CD14-positive monocyte (primary cell): ENCODE measurements around the gene AVL9. TPM values are rescaled to one million over a fixed set of nuclear protein-coding genes. Genes with fewer than 3 reads are reported as not detected.

Source experiments
- DNase-seq, 3 donors: peaks; one replicate each; pipeline ENCODE4 v3.0.0-alpha.2; 2011 to 2022
- H2AFZ ChIP-seq: 2 replicates; pipeline ENCODE4 v1.6.0; 2012; ENCODE audit warnings: mild to moderate bottlenecking, low read depth, low read length, inconsistent platforms; ENCODE audit not compliant: insufficient read depth, poor library complexity, severe bottlenecking
- H3K27ac ChIP-seq, 2 donors: 1 replicate in 1 of 2; 2 replicates in 1 of 2; pipeline ENCODE4 v1.5.1; 2012 to 2013; ENCODE audit warnings: low read length in 2 of 2, control low read depth in 1 of 2, inconsistent platforms in 1 of 2, low read depth in 1 of 2, mild to moderate bottlenecking in 1 of 2
- H3K27me3 ChIP-seq, 2 donors: one replicate each; pipeline versions ENCODE4 v1.6.0 to v1.6.1; 2011 to 2013; ENCODE audit warnings: low read length in 2 of 2; ENCODE audit not compliant: control insufficient read depth in 2 of 2, insufficient read depth in 2 of 2
- H3K36me3 ChIP-seq, 2 donors: replicated peaks in 1 of 2; 1 replicate in 1 of 2; 2 replicates in 1 of 2; pipeline versions ENCODE4 v1.5.1 to v1.6.1; 2012 to 2013; ENCODE audit warnings: low read length in 2 of 2, control low read depth in 1 of 2, inconsistent platforms in 1 of 2, mild to moderate bottlenecking in 1 of 2; ENCODE audit not compliant: insufficient read depth in 2 of 2, control insufficient read depth in 1 of 2
- H3K4me1 ChIP-seq, 2 donors: 1 replicate in 1 of 2; 2 replicates in 1 of 2; pipeline versions ENCODE4 v1.5.1 to v1.6.1; 2012 to 2013; ENCODE audit warnings: low read length in 2 of 2, control low read depth in 1 of 2, inconsistent platforms in 1 of 2, mild to moderate bottlenecking in 1 of 2, moderate library complexity in 1 of 2; ENCODE audit not compliant: insufficient read depth in 2 of 2, control insufficient read depth in 1 of 2
- H3K4me2 ChIP-seq: replicated peaks from 2 replicates; pipeline ENCODE3; 2012; ENCODE audit warnings: low read length, moderate library complexity, mild to moderate bottlenecking; ENCODE audit not compliant: poor library complexity, severe bottlenecking; ENCODE audit errors: extremely low read depth
- H3K4me3 ChIP-seq, 3 experiments: fragments of 200-600 bp in 1 of 3; sonication (generic) in 1 of 3; replicated peaks in 1 of 3; 1 replicate in 2 of 3; 2 replicates in 1 of 3; pipeline ENCODE4 v1.5.1; 2011 to 2013; ENCODE audit warnings: low read length in 3 of 3, mild to moderate bottlenecking in 3 of 3, control low read depth in 2 of 3, low read depth in 2 of 3, inconsistent platforms in 1 of 3, moderate library complexity in 1 of 3
- H3K79me2 ChIP-seq: 2 replicates; pipeline ENCODE4 v1.6.0; 2012; ENCODE audit warnings: mild to moderate bottlenecking, control low read depth, inconsistent platforms, low read length, moderate library complexity; ENCODE audit not compliant: insufficient read depth
- H3K9ac ChIP-seq: 2 replicates; pipeline ENCODE4 v1.6.0; 2017; ENCODE audit warnings: low read length, mild to moderate bottlenecking; ENCODE audit not compliant: insufficient read depth, poor library complexity, severe bottlenecking
- H3K9me3 ChIP-seq, 2 donors: replicated peaks in 1 of 2; 1 replicate in 1 of 2; 2 replicates in 1 of 2; pipeline versions ENCODE4 v1.5.1 to v1.6.1; 2012 to 2013; ENCODE audit warnings: low read length in 2 of 2, control low read depth in 1 of 2; ENCODE audit not compliant: control insufficient read depth in 1 of 2, insufficient read depth in 1 of 2
- H4K20me1 ChIP-seq: 2 replicates; pipeline ENCODE4 v1.6.0; 2012; ENCODE audit warnings: mild to moderate bottlenecking, low read length, control low read depth, moderate library complexity; ENCODE audit not compliant: insufficient read depth
- H3K27ac Mint-ChIP-seq, 7 donors: one replicate each; pipeline ENCODE4 v1.8.0; 2020; ENCODE audit warnings: mild to moderate bottlenecking in 7 of 7, mixed read lengths in 7 of 7, moderate library complexity in 6 of 7, inconsistent platforms in 2 of 7
- H3K27me3 Mint-ChIP-seq, 3 donors: one replicate each; pipeline ENCODE4 v1.8.0; 2021 to 2022; ENCODE audit warnings: low read depth in 3 of 3, mild to moderate bottlenecking in 3 of 3, mixed read lengths in 3 of 3, moderate library complexity in 3 of 3, inconsistent platforms in 1 of 3
- H3K36me3 Mint-ChIP-seq, 2 donors: one replicate each; pipeline ENCODE4 v1.8.0; 2020; ENCODE audit warnings: mixed read lengths in 2 of 2, inconsistent platforms in 1 of 2, mild to moderate bottlenecking in 1 of 2
- H3K4me1 Mint-ChIP-seq: one replicate; pipeline ENCODE4 v1.8.0; 2020; ENCODE audit warnings: mild to moderate bottlenecking, mixed read lengths
- H3K4me3 Mint-ChIP-seq, 2 donors: one replicate each; pipeline ENCODE4 v1.8.0; 2020; ENCODE audit warnings: mild to moderate bottlenecking in 2 of 2, mixed read lengths in 2 of 2, moderate library complexity in 1 of 2
- H3K9me3 Mint-ChIP-seq, 7 donors: one replicate each; pipeline ENCODE4 v1.8.0; 2020 to 2022; ENCODE audit warnings: mixed read lengths in 7 of 7, mild to moderate bottlenecking in 6 of 7, moderate library complexity in 6 of 7, inconsistent platforms in 2 of 7
- WGBS: methylation state at CpG from one replicate; pipeline ENCODE4 v1.1.5; 2013; ENCODE audit warnings: missing lambda C conversion rate; ENCODE audit not compliant: insufficient coverage; 5-methylcytosine and 5-hydroxymethylcytosine counted together
- intact Hi-C, 2 donors: fragments of 100-400 bp; cut with micrococcal nuclease; formaldehyde crosslinking; loops; one replicate each; pipeline versions ENCODE4 v1.15.0 to v1.15.1; 2023
- polyA plus RNA-seq, 3 donors: library from polyadenylated mRNA; depleted of rRNA in 1 of 3; unstranded in 2 of 3; stranded (reverse) in 1 of 3; fragments of 300-500 nt in 2 of 3; fragments of >200 nt in 1 of 3; fragmentation: Illumina TruSeq in 2 of 3; gene quantifications; 1 replicate in 2 of 3; 2 replicates in 1 of 3; pipeline ENCODE4 v1.2.3, GENCODE V29; 2012 to 2021
- TF ChIP-seq, protein P1 (sequence below): fragments of 200-600 bp; IDR thresholded peaks from one replicate; pipeline ENCODE4 v1.8.0; 2022; ENCODE audit warnings: antibody characterized with exemption, mild to moderate bottlenecking

Gene AVL9
- polyA plus RNA-seq, 3 donors = 16.3 to 17.1 (median 16.8) TPM

GRCh38 chr7:32479574-32480200 lies 15.6 kb upstream of the AVL9 start:
- Mint-ChIP-seq H3K4me1 (no peaks in the 10 kb centered on the region), H3K36me3 (no peaks in the 10 kb centered on the region), H3K27me3 (peaks cover 0 to 4% (median 2%) of the 10 kb centered on the region in 3 donors), H3K9me3 (no peaks in the 10 kb centered on the region), H3K27ac (no peak overlapping the region), H3K4me3 (no peak overlapping the region)
- Histone ChIP-seq H3K27me3 (no peaks in the 10 kb centered on the region), H3K79me2 (no peaks in the 10 kb centered on the region), H2AFZ (no peak overlapping the region), H3K4me2 (no peak overlapping the region), H3K4me3 (no peak overlapping the region), H3K9me3 (no peaks in the 10 kb centered on the region), H4K20me1 (no peaks in the 10 kb centered on the region), H3K27ac (no peak overlapping the region), H3K36me3 (no peaks in the 10 kb centered on the region), H3K9ac (no peak overlapping the region), H3K4me1 (no peaks in the 10 kb centered on the region)
- DNase-seq = peak in 1 of 3 donors; percentile 28
- intact Hi-C loops = loop anchor here (10.0 kb wide), 1 partner anchor 735 kb away; no protein-coding TSS in a partner anchor
- TF ChIP-seq, protein P1, sequence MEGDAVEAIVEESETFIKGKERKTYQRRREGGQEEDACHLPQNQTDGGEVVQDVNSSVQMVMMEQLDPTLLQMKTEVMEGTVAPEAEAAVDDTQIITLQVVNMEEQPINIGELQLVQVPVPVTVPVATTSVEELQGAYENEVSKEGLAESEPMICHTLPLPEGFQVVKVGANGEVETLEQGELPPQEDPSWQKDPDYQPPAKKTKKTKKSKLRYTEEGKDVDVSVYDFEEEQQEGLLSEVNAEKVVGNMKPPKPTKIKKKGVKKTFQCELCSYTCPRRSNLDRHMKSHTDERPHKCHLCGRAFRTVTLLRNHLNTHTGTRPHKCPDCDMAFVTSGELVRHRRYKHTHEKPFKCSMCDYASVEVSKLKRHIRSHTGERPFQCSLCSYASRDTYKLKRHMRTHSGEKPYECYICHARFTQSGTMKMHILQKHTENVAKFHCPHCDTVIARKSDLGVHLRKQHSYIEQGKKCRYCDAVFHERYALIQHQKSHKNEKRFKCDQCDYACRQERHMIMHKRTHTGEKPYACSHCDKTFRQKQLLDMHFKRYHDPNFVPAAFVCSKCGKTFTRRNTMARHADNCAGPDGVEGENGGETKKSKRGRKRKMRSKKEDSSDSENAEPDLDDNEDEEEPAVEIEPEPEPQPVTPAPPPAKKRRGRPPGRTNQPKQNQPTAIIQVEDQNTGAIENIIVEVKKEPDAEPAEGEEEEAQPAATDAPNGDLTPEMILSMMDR = peak; percentile 73
- no CpG with 5 or more reads among the region's 2 CpGs for WGBS

GRCh38 chr7:32481176-32481575 lies 14.1 kb upstream of the AVL9 start:
- Mint-ChIP-seq H3K9me3 (no peaks in the 10 kb centered on the region), H3K27me3 (peaks cover 0 to 4% (median 2%) of the 10 kb centered on the region in 3 donors), H3K4me3 (no peak overlapping the region), H3K4me1 (no peaks in the 10 kb centered on the region), H3K36me3 (peaks cover 9% of the 10 kb centered on the region in 2 donors), H3K27ac (no peak overlapping the region)
- intact Hi-C loops = no loop called here
- H3K4me3 ChIP-seq = no peak overlapping the region
- no peaks in the 10 kb centered on the region for H3K9me3 ChIP-seq
- H3K9ac ChIP-seq = no peak overlapping the region
- no peak overlapping the region for H3K4me2 ChIP-seq
- TF ChIP-seq, protein P1 = no peak
- WGBS = no CpG with 5 or more reads among the region's 1 CpG
- DNase-seq = no peak
- no peaks in the 10 kb centered on the region for H4K20me1 ChIP-seq
- no peak overlapping the region for H3K27ac ChIP-seq
- peaks cover under 1 to 4% of the 10 kb centered on the region in 2 donors for H3K36me3 ChIP-seq
- H3K27me3 ChIP-seq = no peaks in the 10 kb centered on the region
- no peak overlapping the region for H2AFZ ChIP-seq
- no peaks in the 10 kb centered on the region for H3K79me2 ChIP-seq
- H3K4me1 ChIP-seq = no peaks in the 10 kb centered on the region
